Skeletal muscle tissue (tissue), 5 donors: ENCODE data around the gene NMT1. TPM values are rescaled to one million over a fixed set of nuclear protein-coding genes. Genes with fewer than 3 reads are reported as not detected.

Experiments used
- H3K27ac ChIP-seq: one replicate; pipeline ENCODE4 v1.7.0; 2013; ENCODE audit warnings: mild to moderate bottlenecking, low read depth, low read length, inconsistent platforms
- H3K27me3 ChIP-seq, 3 donors: one replicate each; pipeline ENCODE4 v1.7.0; 2013; ENCODE audit warnings: low read length in 3 of 3; ENCODE audit not compliant: control insufficient read depth in 3 of 3, insufficient read depth in 3 of 3
- H3K36me3 ChIP-seq, 3 donors: one replicate each; pipeline ENCODE4 v1.7.0; 2013; ENCODE audit warnings: low read length in 3 of 3; ENCODE audit not compliant: control insufficient read depth in 3 of 3, insufficient read depth in 3 of 3
- H3K4me1 ChIP-seq, 3 donors: one replicate each; pipeline ENCODE4 v1.7.0; 2013; ENCODE audit warnings: low read length in 3 of 3, mild to moderate bottlenecking in 3 of 3; ENCODE audit not compliant: control insufficient read depth in 3 of 3, insufficient read depth in 3 of 3
- H3K4me3 ChIP-seq, 3 donors: one replicate each; pipeline ENCODE4 v1.7.0; 2013; ENCODE audit warnings: low read length in 3 of 3
- H3K9ac ChIP-seq, 3 donors: one replicate each; pipeline ENCODE4 v1.7.0; 2013; ENCODE audit warnings: low read length in 3 of 3, mild to moderate bottlenecking in 3 of 3, moderate library complexity in 2 of 3, low read depth in 1 of 3
- H3K9me3 ChIP-seq, 3 donors: one replicate each; pipeline ENCODE4 v1.7.0; 2013; ENCODE audit warnings: low read length in 3 of 3; ENCODE audit not compliant: control insufficient read depth in 3 of 3
- small RNA-seq: library from RNA; depleted of rRNA; stranded (forward); fragments of <200 nt; gene quantifications from one replicate; pipeline ENCODE3, GENCODE V24; 2014
- total RNA-seq: library from RNA; depleted of rRNA; stranded (reverse); fragments of >200 nt; gene quantifications from one replicate; pipeline ENCODE4 v1.2.3, GENCODE V29; 2014
- donor health status: Osteomylitis.

Gene NMT1
- total RNA-seq, 1 donor from 2014 or later: 35.5 TPM

DNA sequence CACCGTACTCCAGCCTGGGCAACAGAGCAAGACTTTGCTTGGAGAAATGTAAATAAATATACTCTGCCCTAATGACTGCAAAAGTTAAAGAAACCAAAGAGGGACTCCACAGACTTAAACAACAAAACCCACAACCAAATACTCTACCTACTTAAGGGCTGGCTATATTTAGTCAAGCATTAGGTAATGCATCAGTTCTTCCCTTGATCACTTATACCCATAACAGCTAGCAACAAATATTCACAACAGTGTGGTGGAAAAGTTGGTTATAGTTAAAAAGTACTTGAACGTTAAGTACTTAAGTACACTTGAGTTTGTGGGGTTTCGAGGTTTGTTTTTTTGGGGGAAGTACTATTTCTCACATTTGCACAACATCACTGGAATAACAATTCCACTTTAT is 95.1 kb downstream of the NMT1 start:
- Histone ChIP-seq H3K27ac (peak overlapping the region; percentile 21), H3K4me1 (peaks cover 31 to 55% (median 34%) of the 10 kb centered on the region in 3 donors)

More for the DNA sequence above, 95.1 kb downstream of the NMT1 start:
- Histone ChIP-seq H3K4me3 (no peak overlapping the region), H3K9ac (no peak overlapping the region), H3K36me3 (peaks cover 0 to 6% (median 0%) of the 10 kb centered on the region in 3 donors), H3K9me3 (no peaks in the 10 kb centered on the region), H3K27me3 (no peaks in the 10 kb centered on the region)

Small RNA genes lying within 50 kb of the gene (small RNA-seq; reads per million reads assigned to genes)
- gene MIR6784 (0.07 reads per million), gene RF00019 (not detected)

Other genes starting within 250 kb of the NMT1 start
- gene GJC1, start 231.0 kb upstream of the NMT1 start, total RNA-seq: 24.5 TPM
- 8.9 TPM for gene HIGD1B, start 213.4 kb upstream of the NMT1 start, total RNA-seq
- gene EFTUD2, start 161.9 kb upstream of the NMT1 start, total RNA-seq: 79.3 TPM
- 2.1 TPM for gene GFAP, start 145.8 kb upstream of the NMT1 start, total RNA-seq
- 1.0 TPM for gene KIF18B, start 113.5 kb upstream of the NMT1 start, total RNA-seq
- 1.0 TPM for gene C1QL1, start 93.0 kb upstream of the NMT1 start, total RNA-seq
- 20.9 TPM for gene DCAKD, start 9.7 kb upstream of the NMT1 start, total RNA-seq
- 12.0 TPM for gene PLCD3, start 71.2 kb downstream of the NMT1 start, total RNA-seq
- gene ACBD4, start 74.4 kb downstream of the NMT1 start, total RNA-seq: 3.1 TPM
- gene HEXIM1, start 87.2 kb downstream of the NMT1 start, total RNA-seq: 14.6 TPM
- gene HEXIM2, start 100.6 kb downstream of the NMT1 start, total RNA-seq: 10.4 TPM
- 3.1 TPM for gene FMNL1, start 160.6 kb downstream of the NMT1 start, total RNA-seq
- gene SPATA32, start 200.8 kb downstream of the NMT1 start, total RNA-seq: not detected